Measurements from ENCODE around the gene SGCD. TPM values are rescaled to one million over a fixed set of nuclear protein-coding genes. Genes with fewer than 3 reads are reported as not detected.

The SGCD gene
- polyA plus RNA-seq, 1 of the 3 experiments (the other 2 are of a cell fraction): 0.87 TPM

GRCh38 chr5:156677963-156678362 is 351.0 kb downstream of the SGCD start:
- Histone ChIP-seq H3K27me3 (ENCODE audit: insufficient read depth) (no peaks in the 10 kb centered on the region), H4K20me1 (ENCODE audit: insufficient read depth) (no peaks in the 10 kb centered on the region), H3K9me2 (no peaks in the 10 kb centered on the region), H3F3A (replicated peaks; ENCODE audit: insufficient read depth) (no peaks in the 10 kb centered on the region), H3K9me3 (no peaks in the 10 kb centered on the region), H3K4me1 (ENCODE audit: control insufficient read depth in 1 of 2, insufficient read depth in 2 of 2, low read depth in 1 of 2, low read length in 1 of 2) (peaks cover 0 to 9% of the 10 kb centered on the region in 2 experiments; a peak in 1 of 4 replicates), H3K4me2 (no peak overlapping the region), H3K27ac (ENCODE audit: low read depth in 2 of 2, low read length in 1 of 2) (no peak overlapping the region), H3K4me3 (ENCODE audit: low read depth in 2 of 2, low read length in 1 of 2) (no peak overlapping the region), H3K9ac (no peak overlapping the region), H3K79me2 (ENCODE audit: insufficient read depth) (no peaks in the 10 kb centered on the region), H2AFZ (ENCODE audit: low read depth) (no peak overlapping the region), H3K36me3 (replicated peaks in 1 of 2; ENCODE audit: control insufficient read depth in 1 of 2, insufficient read depth in 2 of 2, low read length in 1 of 2) (no peaks in the 10 kb centered on the region)
- CTCF ChIA-PET: interaction anchor here (0.7 kb wide), 1 partner anchor 420 kb away, joined by 3 read pairs; no protein-coding TSS in a partner anchor
- POLR2A ChIA-PET: no interaction called here
- TF ChIP-seq NFIC (IDR thresholded peaks at IDR 0.05; ENCODE audit: borderline replicate concordance) (no peak), GABPA (IDR thresholded peaks at IDR 0.05; ENCODE audit: low read depth) (no peak), EP300 (IDR thresholded peaks at IDR 0.05; ENCODE audit: borderline replicate concordance in 1 of 2, low read depth in 1 of 2, low read length in 1 of 2) (no peak), FOXJ3 (CRISPR knock-in tag; IDR thresholded peaks at IDR 0.05) (no peak), ELF1 (IDR thresholded peaks at IDR 0.05) (no peak), EZH2phosphoT487 (IDR thresholded peaks at IDR 0.05; ENCODE audit: borderline replicate concordance, low read depth) (no peak), MXI1 (IDR thresholded peaks at IDR 0.05; ENCODE audit: low read depth, low read length) (no peak), ZBTB33 (IDR thresholded peaks at IDR 0.05; ENCODE audit: borderline replicate concordance, low read depth) (no peak), MEF2A (IDR thresholded peaks at IDR 0.05; ENCODE audit: borderline replicate concordance, low read depth) (no peak), FOXM1 (IDR thresholded peaks at IDR 0.05; ENCODE audit: low read depth) (no peak), GATA2 (CRISPR knock-in tag; IDR thresholded peaks at IDR 0.05) (no peak), USF2 (IDR thresholded peaks at IDR 0.05; ENCODE audit: borderline replicate concordance, low read depth, low read length) (no peak), RAD21 (IDR thresholded peaks at IDR 0.05; ENCODE audit: low read length) (no peak), SIN3A (IDR thresholded peaks at IDR 0.05; ENCODE audit: borderline replicate concordance, low read depth, low read length) (no peak), USF1 (IDR thresholded peaks at IDR 0.05; ENCODE audit: borderline replicate concordance, low read depth) (no peak), TCF12 (IDR thresholded peaks at IDR 0.05) (no peak), SMC3 (IDR thresholded peaks at IDR 0.05; ENCODE audit: low read depth, low read length) (no peak), POLR2AphosphoS5 (IDR thresholded peaks at IDR 0.05; ENCODE audit: low read depth, low read length) (no peak), TAF1 (IDR thresholded peaks at IDR 0.05; ENCODE audit: borderline replicate concordance, low read depth, low read length) (no peak), TEAD4 (IDR thresholded peaks at IDR 0.05; ENCODE audit: borderline replicate concordance, insufficient read depth) (no peak)
- no peak for DNase-seq
- 23% methylated on average over 1 of the region's 1 CpG for WGBS (ENCODE audit: low lambda C conversion rate)

All from SK-N-SH (cell line).